Left lobe of liver (tissue), 2 donors: ENCODE measurements around the gene CLASP2. TPM values are rescaled to one million over a fixed set of nuclear protein-coding genes. Genes with fewer than 3 reads are reported as not detected.

Experiments used
- ATAC-seq: fragments of 200-7000 bp; cut with Tn5 transposase; one replicate; pipeline ENCODE4 v1.9.1; 2020; ENCODE audit warnings: mild to moderate bottlenecking, moderate library complexity
- DNase-seq: peaks from one replicate; pipeline ENCODE4 v3.0.0-alpha.2; 2020; ENCODE audit warnings: low spot score
- total RNA-seq: library from RNA; stranded (reverse); gene quantifications from one replicate; pipeline ENCODE4 v1.2.1, GENCODE V29; 2021
- donor health status: DM: no; HTN: no; CAD: no; lungs with moderate emphysema.
- donor health status: DM: no; HTN: yes; CAD: no.

Gene CLASP2
- total RNA-seq, 1 donor from 2014 or later: 16.7 TPM

GRCh38 chr3:33639889-33640288, 78.2 kb downstream of the CLASP2 start:
- ATAC-seq: no peak
- no peak for DNase-seq

- peak; percentile 46 for ATAC-seq
- DNase-seq: no peak
Observed at GRCh38 chr3:33637482-33637881, 80.6 kb downstream of the CLASP2 start.

DNA sequence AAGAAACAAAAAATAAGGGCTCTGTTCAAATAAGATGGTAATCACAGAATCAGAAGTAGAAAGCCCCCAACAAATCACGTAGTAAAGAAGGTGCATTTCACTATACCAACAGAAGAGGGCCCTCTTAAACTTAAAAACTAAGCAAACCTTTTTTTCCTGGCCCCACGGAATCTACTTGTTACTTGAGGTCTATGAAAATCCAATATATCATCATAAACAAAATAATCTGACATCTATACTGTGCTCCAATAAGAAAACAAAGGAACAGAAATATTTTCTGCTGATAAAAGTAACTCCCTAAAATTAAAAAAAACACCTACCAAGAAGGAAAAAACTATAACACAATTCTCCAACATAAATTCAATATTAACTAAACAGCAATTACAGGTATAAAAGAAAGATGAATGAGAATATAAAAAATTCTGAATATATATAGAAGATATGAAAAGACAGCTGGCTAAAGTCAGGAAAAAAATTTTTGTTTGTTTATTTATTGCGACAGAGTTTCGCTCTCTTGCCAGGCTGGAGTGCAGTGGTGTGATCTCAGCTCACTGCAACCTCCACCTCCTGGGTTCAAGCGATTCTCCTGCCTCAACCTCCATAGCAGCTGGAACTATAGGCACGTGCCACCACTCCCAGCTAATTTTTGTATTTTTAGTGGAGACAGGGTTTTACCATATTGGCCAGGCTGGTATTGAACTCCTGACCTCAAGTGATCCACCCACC, 81.8 kb downstream of the CLASP2 start:
- no peak for DNase-seq
- ATAC-seq: peak; percentile 81

DNA sequence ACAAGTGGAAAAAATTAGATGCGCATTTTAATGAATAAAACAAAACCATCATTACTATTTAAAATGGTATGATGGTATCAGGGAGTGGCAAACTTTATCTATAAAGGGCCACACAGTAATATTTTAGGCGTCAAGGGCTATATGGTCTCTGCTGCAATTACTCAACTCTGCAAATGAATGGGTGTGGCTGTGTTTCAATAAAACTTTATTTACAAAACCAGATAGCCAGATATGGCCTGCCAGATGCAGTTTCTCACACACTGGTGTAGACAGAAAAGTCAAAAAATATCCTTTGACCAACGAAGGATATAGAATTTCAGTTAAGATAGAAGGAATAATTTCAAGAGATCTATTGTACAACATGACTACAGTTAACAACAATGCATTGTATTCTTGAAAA, 83.8 kb downstream of the CLASP2 start:
- no peak for DNase-seq
- ATAC-seq: no peak

- ATAC-seq: no peak
- DNase-seq: no peak
Observed at GRCh38 chr3:33629219-33629618, 88.8 kb downstream of the CLASP2 start.

DNA sequence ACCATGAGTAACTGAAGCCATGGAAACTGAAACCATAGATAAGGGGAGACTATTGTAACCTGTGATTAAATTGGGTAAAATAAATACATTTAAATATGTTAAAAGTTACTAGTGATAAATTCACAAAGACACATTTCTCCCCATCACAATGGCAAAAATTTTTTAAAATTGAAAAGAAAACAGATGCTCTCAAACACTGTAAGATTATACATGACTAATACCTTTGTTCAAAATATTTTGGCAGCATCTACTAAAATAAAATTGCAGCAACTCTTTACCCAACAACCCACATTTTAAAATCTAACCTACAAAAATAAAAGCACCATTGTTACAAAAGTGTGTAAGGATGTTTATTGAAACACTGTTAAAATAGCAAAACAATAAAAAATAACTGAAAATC, 93.3 kb downstream of the CLASP2 start:
- no peak for ATAC-seq
- DNase-seq: no peak

- DNase-seq (no peak), ATAC-seq (no peak)
Observed at GRCh38 chr3:33613041-33613440, 105.0 kb downstream of the CLASP2 start.

GRCh38 chr3:33612607-33613006, 105.4 kb downstream of the CLASP2 start:
- DNase-seq (no peak), ATAC-seq (no peak)

GRCh38 chr3:33602829-33603228, 115.2 kb downstream of the CLASP2 start:
- no peak for ATAC-seq

DNA sequence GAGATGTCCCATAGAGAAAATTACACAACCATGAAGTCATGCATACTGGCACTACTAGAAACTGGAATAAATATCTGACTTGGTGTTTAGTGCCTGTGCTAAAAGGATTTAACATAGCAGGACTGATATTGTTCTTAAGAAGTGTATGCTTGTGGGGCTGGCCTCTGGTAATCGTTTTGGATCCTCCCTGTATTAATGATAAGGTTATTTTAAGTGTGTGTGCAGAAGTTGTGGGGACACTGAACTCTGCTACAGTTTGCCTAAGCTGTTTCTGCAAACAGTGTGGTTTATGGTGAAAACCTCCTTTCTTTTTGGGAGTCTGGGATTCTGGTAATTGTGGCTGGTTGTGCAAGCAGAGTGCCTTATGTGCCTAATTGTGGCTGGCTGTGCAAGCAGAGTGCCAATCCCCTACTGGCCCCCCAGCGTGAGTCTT, 120.8 kb downstream of the CLASP2 start:
- DNase-seq: no peak
- peak; percentile 94 for ATAC-seq

More at GRCh38 chr3:33602829-33603228, 115.2 kb downstream of the CLASP2 start:
- no peak for DNase-seq

DNA sequence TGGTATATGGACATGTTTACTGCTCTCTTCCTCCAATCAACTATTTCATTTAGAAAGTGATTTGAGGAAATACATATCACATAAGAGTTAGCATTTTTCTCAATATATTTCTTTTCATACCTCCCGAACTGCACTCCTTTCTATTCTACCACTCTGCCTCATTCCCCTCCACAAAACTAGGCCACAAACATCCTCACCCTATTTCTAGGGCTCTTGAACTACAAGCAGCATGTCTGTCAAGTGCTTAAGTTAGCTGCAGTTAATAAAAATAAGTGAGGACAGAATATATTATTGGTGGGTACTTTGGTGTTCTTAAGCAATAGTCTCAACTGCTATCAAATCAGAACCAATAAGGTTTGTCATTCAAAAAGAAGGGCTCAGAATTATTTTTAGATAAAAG, 125.1 kb downstream of the CLASP2 start:
- ATAC-seq (no peak), DNase-seq (no peak)

DNA sequence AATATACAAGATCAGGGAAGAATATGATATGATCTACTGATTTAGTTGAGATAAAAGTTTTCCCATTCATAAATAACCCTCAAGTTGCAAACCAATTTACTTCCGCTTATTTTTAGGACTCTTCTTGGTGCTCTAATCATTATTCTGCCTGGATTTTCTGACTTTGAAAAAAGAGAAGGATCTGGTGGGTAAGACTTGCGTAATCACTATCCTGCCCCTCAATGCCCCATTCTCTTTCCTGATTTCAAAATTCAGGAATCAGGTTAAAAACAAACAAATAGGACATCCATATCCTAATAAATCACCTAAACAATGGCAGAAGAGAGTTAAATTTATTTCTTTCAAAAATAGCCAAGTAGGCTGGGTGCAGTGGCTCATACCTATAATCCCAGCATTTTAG, 127.5 kb downstream of the CLASP2 start:
- ATAC-seq (no peak), DNase-seq (no peak)

DNA sequence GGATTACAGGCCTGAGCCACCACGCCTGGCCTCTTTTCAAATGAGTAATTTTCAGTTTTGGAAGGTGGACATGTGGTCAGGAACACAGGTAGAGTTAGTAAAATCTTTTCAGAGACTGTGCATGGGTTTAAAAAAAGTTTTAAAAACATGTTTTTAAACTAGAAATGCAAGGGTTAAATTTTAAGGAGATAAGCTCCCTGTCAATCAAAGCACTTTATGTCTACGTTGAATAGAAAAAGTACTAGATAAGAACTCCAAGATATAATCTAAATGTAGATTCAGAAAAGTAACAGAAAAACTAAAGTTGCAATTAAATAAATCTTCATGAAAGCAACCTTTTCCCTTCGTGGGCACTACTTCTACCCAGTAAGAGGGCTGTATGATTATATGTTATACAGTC, 131.7 kb downstream of the CLASP2 start:
- DNase-seq: no peak
- no peak for ATAC-seq

DNA sequence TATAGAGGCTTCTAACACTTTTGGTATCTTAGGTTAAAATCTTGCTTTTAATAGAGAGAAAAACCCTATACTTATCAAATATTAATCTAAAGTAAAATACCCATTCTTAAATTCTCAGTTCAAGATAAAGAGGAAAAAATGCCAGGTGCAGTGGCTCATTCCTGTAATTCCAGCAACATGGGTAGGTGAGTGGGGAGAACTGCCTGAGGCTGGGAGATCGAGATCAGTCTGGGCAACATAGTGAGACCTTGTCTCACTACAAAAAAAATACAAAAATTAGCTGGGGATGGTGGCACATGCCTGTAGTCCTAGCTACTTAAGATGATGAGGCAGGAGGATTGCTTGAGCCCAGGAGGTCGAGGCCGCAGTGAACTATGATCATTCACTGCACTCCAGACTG, 135.8 kb downstream of the CLASP2 start:
- DNase-seq: no peak
- no peak for ATAC-seq

GRCh38 chr3:33581666-33582065, 136.4 kb downstream of the CLASP2 start:
- ATAC-seq (no peak), DNase-seq (no peak)

DNA sequence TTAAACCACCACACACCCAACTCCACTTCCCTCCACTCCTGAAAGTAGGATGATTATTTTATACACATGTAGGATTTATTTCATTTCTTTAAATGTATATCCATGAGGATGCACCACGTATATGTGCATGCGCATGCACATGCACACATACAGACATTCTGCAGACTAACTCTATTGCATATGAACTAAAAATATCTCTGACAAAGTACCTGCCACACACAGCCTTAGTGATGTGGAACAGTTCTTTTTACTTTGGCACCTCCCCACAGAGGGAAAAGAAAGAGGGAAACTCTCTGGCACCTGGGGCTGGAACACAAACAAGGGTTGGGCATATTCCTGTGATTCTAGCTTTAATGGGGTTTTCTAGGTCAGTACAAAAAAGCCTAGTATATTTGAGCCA, 138.2 kb downstream of the CLASP2 start:
- no peak for DNase-seq
- no peak for ATAC-seq

DNA sequence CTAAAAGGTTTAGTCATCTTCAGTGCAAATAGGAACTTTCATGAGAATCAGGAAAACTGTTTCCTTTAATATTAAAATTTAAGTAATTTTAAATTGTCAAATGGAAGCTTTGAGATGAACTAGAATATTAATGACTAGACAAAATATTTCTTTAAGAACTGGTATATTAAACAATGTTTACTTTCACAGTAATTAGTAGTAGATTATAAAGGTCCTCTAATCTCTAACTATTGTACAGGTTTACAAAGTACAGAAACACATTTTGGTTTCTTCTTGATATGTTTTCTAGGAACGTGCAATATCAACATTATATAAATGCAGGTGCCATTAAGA, 138.9 kb downstream of the CLASP2 start:
- ATAC-seq (no peak), DNase-seq (no peak)

DNA sequence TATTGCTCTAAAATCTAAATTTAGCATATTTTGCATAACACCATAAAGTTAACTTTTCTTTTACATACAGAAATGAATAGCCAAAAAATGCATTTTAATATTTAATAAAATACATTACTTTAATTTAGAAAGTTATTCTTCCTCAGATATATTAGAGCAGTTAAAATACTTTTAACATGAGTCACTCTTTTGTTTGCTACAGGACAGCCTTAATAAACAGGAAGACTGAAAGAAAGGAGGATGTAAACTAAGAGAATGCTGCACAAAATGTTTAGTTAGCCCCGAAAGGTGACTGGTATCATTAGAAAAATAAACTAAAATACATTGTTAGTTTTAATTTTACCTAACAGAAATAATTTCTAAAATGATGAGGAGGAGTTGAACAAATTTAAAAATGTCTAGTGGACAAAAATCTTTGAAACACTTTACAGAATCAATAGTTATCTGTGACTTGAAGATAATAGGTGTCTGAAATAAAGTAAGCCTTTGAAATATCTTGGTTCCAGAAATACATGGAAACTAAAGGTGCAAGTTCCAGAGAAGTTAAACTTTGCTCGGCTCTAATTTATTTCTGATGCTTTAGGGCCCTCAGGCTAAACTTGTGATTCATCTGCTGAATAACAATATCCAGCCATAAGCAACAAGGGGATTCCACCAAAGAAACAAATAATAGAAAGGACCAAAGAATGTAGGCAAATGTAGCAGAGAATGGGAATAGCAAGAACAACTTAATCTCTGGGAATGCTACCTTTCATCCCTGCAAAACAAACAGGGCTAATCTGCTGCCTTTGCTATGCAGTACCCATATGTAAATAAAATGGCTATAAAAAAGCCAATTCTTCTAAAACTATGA, 139.5 kb downstream of the CLASP2 start:
- ATAC-seq: no peak
- DNase-seq: no peak

DNA sequence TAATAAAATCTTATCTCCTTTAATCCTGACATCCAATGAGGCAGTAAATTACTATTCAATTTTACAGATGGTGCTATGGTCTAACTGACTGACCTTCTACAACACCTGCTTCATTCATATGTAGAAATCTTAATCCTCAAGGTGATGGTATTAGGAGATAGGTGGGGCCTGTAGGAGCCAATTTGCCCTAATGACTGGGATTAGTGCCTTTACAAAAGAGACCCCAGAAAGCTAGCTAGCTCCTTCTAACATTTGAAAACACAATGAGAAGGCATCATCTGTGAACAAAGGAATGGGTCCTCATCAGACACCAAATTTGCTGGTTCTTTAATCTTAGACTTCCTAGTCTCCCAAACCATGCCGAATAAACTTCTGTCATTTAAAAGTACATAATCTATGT, 140.5 kb downstream of the CLASP2 start:
- ATAC-seq: no peak
- DNase-seq: no peak

- ATAC-seq (peak; percentile 89), DNase-seq (no peak)
Observed at GRCh38 chr3:33577173-33577572, 140.9 kb downstream of the CLASP2 start.

GRCh38 chr3:33575311-33575710, 142.7 kb downstream of the CLASP2 start:
- DNase-seq (no peak), ATAC-seq (no peak)

DNA sequence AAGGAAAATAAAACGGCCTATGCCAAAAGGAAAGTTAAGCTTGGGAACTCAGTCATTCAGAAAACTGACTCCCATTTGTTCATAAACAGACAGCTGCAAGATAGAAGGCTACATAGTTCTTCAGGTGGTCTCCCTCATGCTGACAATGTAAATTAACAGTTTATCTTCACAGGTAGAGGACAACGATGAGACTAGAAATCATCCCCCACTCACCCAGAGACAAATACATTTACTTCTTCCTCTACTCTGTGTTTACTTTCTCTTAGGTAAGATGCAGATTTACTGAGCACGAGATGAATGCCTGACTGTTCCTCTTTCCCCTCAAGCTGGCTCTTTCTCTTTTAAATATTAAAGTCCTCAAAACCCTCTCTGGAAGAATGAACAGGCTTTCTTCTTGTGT, 160.2 kb downstream of the CLASP2 start:
- DNase-seq (no peak), ATAC-seq (no peak)
